Stomach (tissue), 9 donors: ENCODE results near the gene ANXA2R. TPM values are rescaled to one million over a fixed set of nuclear protein-coding genes. Genes with fewer than 3 reads are reported as not detected.
A peak's percentile ranks its signal among the peaks of the same experiment; 100 is the strongest.

Experiments
- DNase-seq, 2 donors: peaks; one replicate each; pipeline versions ENCODE4 v3.0.0 to v3.0.0-alpha.2; 2013 to 2019
- H3K27ac ChIP-seq, 5 donors: fragments of 200-600 bp in 4 of 5; sonication (generic) in 4 of 5; one replicate each; pipeline ENCODE4 v1.5.1; 2013 to 2019; ENCODE audit warnings: mild to moderate bottlenecking in 1 of 5, moderate library complexity in 1 of 5
- H3K27me3 ChIP-seq, 3 donors: fragments of 200-600 bp; sonication (generic); one replicate each; pipeline ENCODE4 v1.5.1; 2017 to 2019; ENCODE audit warnings: mixed run types in 1 of 3
- H3K36me3 ChIP-seq, 4 donors: fragments of 200-600 bp; sonication (generic); 1 replicate in 3 of 4; 2 replicates in 1 of 4; pipeline ENCODE4 v1.5.1; 2016 to 2019
- H3K4me1 ChIP-seq, 4 donors: fragments of 200-600 bp; sonication (generic); one replicate each; pipeline ENCODE4 v1.5.1; 2016 to 2019
- H3K4me3 ChIP-seq, 4 donors: fragments of 200-600 bp; sonication (generic) in 3 of 4; one replicate each; pipeline ENCODE4 v1.5.1; 2016 to 2019; ENCODE audit warnings: mild to moderate bottlenecking in 1 of 4
- H3K9me3 ChIP-seq, 4 donors: fragments of 200-600 bp; sonication (generic); one replicate each; pipeline ENCODE4 v1.5.1; 2016 to 2019
- EP300 ChIP-seq: sonication (generic); formaldehyde crosslinking; IDR thresholded peaks from one replicate; pipeline ENCODE4 v1.6.1; 2017; ENCODE audit warnings: antibody characterized with exemption
- POLR2A ChIP-seq, 4 donors: fragments of 450-650 bp; IDR thresholded peaks; one replicate each; pipeline ENCODE4 v1.6.1; 2016; ENCODE audit warnings: antibody characterized with exemption in 4 of 4, control low read depth in 2 of 4, mild to moderate bottlenecking in 1 of 4, moderate library complexity in 1 of 4
- POLR2AphosphoS5 ChIP-seq, 3 donors: sonication (generic); formaldehyde crosslinking; IDR thresholded peaks; one replicate each; pipeline ENCODE4 v1.6.1; 2016; ENCODE audit warnings: antibody characterized with exemption in 3 of 3
- WGBS, 5 donors: extraction: QIAGEN DNeasy Blood & Tissue Kit in 3 of 5; methylation state at CpG; one replicate each; pipeline versions ENCODE4 v1.1.5 to v1.1.7; 2013 to 2018; 5-methylcytosine and 5-hydroxymethylcytosine counted together
- intact Hi-C: fragments of 100-400 bp; cut with DNase I; formaldehyde crosslinking; loops from one replicate; pipeline ENCODE4 v1.15.1; 2023; ENCODE audit warnings: low total_unique reads
- polyA plus RNA-seq, 3 donors: library from polyadenylated mRNA; stranded (reverse); fragments of 200-250 nt; gene quantifications; one replicate each; pipeline ENCODE4 v1.2.3, GENCODE V29; 2013
- total RNA-seq, 5 donors: library from RNA; depleted of rRNA; stranded (reverse); fragments of >200 nt; gene quantifications; one replicate each; pipeline versions ENCODE4 v1.1.0 to v1.2.3, GENCODE V29; 2014 to 2016
- TF ChIP-seq, protein P1 (sequence below), 7 experiments: fragments of 450-650 bp in 4 of 7; fragments of 200-600 bp in 3 of 7; sonication (generic) in 3 of 7; IDR thresholded peaks; one replicate each; pipeline ENCODE4 v1.5.1; 2016 to 2019; ENCODE audit warnings: antibody characterized with exemption in 7 of 7, control low read depth in 2 of 7, mild to moderate bottlenecking in 1 of 7
- donor health status: healthy with polysubstance abuse.
- donor health status: Bipolar disorder and iron deficiency.
- donor health status: healthy.

ANXA2R gene
- total and polyA plus RNA-seq, 8 donors: 0.76 to 7.5 (median 2.2) TPM; not detected in 1

DNA sequence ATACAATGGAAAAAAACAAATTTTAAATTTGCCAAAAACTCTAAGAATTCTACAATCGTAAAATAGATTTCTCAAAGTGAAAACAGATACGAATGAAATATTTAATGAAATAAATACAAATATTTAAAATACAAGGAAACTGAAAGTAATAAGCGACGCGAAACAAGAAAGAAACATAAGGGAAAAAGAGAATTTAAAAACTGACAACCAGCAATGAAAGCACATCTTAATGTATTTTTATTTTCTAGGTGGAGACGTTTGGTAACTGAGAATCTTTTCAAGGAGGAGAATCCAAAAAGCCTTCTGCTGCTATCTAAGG lies 1.0 kb downstream of the ANXA2R start:
- H3K4me3 ChIP-seq: peak overlapping the region; percentile 57 to 65 (median 64)

DNA sequence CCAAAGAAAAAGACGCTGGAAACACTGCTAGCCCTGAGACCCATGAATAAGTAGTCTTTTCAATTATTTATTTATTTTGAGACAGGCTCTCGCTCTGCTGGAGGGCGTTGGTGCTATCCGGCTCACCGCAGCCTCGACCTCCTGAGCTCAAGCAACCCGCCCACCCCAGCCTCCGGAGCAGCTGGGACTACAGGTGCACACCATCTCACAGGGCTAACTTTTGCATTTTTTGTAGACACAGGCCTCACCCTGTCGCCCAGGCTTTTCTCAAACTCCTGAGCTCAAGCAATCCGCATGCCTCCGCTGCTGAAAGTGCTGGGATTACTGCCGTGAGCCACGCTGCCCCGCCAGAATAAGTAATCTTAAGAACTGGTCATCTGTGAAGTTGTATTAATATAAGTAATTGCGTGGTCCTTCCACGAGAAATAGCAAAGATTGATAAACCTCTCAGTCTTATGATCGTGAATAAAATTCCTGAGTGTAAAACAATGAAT lies 1.6 kb downstream of the ANXA2R start:
- no peaks in the 10 kb centered on the region for H3K36me3 ChIP-seq
- intact Hi-C loops: no loop called here
- 31 to 51% (median 40%) methylated on average over 17 of the region's 17 CpGs for whole genome bisulfite sequencing, 5 donors
- peaks cover 0 to 72% (median 37%) of the 10 kb centered on the region in 4 donors for H3K4me1 ChIP-seq
- peak overlapping the region; percentile 20 to 42 (median 38) for H3K4me3 ChIP-seq
- H3K27ac ChIP-seq: peak overlapping the region; percentile 47 to 96 (median 73)
- peak in 1 of 2 donors; percentile 42 for DNase-seq
- TF ChIP-seq POLR2A (IDR thresholded peaks at IDR 0.05) (no peak), EP300 (no peak), POLR2AphosphoS5 (IDR thresholded peaks at IDR 0.05) (no peak)
- TF ChIP-seq, protein P1, sequence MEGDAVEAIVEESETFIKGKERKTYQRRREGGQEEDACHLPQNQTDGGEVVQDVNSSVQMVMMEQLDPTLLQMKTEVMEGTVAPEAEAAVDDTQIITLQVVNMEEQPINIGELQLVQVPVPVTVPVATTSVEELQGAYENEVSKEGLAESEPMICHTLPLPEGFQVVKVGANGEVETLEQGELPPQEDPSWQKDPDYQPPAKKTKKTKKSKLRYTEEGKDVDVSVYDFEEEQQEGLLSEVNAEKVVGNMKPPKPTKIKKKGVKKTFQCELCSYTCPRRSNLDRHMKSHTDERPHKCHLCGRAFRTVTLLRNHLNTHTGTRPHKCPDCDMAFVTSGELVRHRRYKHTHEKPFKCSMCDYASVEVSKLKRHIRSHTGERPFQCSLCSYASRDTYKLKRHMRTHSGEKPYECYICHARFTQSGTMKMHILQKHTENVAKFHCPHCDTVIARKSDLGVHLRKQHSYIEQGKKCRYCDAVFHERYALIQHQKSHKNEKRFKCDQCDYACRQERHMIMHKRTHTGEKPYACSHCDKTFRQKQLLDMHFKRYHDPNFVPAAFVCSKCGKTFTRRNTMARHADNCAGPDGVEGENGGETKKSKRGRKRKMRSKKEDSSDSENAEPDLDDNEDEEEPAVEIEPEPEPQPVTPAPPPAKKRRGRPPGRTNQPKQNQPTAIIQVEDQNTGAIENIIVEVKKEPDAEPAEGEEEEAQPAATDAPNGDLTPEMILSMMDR (IDR thresholded peaks at IDR 0.05): no peak
- peaks cover 8 to 96% (median 44%) of the 10 kb centered on the region in 3 donors for H3K27me3 ChIP-seq
- H3K9me3 ChIP-seq: peaks cover 0 to 8% (median 3%) of the 10 kb centered on the region in 4 donors

More for the DNA sequence above, 1.0 kb downstream of the ANXA2R start:
- Histone ChIP-seq H3K36me3 (no peaks in the 10 kb centered on the region), H3K4me1 (peaks cover 0 to 69% (median 37%) of the 10 kb centered on the region in 4 donors), H3K9me3 (peaks cover 0 to 8% (median under 1%) of the 10 kb centered on the region in 4 donors), H3K27ac (peak overlapping the region; percentile 65 to 96 (median 91)), H3K27me3 (peaks cover 8 to 92% (median 38%) of the 10 kb centered on the region in 3 donors)
- no peak for DNase-seq
- intact Hi-C loops: no loop called here
- WGBS, 5 donors: 44 to 57% (median 56%) methylated on average over 6 of the region's 6 CpGs
- TF ChIP-seq POLR2A (IDR thresholded peaks at IDR 0.05): no peak

DNA sequence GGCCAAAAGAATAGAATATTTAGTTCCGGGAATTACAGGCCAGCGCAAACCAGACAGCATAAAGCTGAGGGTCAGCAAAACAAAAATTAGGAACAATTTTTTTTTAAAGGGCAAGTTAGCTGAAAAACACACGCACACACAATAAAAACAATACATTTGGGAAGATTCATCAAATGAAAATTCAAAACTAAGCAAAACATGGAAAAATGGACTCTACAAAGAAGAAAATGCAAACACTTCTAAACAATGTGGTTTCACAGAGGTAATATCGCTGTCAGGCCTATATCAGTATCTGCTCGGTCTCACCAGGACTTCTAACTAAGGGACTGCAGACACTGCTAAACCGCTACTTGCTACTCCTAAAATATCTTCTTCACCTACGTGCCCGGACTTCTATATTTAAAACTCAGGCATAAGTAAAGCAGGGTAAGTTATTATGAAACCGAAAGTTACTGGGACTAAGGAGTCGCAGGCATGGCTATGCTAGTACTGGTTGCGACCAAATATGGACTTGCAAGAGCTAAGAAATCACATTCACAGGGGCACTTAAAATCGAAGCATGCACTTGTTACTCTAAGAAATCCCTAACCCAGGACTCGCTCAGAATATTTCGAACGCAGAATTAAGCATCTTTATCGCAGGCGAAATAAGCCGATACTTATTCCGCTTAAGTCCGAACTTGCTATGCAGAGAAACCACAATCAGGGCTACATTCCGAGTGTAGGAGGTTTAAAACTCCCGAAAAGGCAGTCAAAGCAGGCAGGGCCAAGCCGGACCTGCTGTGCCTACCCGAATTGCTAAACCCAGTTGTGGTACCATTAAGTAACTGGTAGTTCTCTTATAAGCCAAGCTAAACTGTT lies 2.3 kb downstream of the ANXA2R start:
- intact Hi-C loops: no loop called here
- Histone ChIP-seq H3K27me3 (peaks cover 8 to 98% (median 45%) of the 10 kb centered on the region in 3 donors), H3K4me3 (peak overlapping the region; percentile 20 to 42 (median 38)), H3K4me1 (peaks cover 0 to 68% (median 32%) of the 10 kb centered on the region in 4 donors), H3K36me3 (no peaks in the 10 kb centered on the region), H3K9me3 (peaks cover 0 to 8% (median 3%) of the 10 kb centered on the region in 4 donors), H3K27ac (peak overlapping the region; percentile 47 to 96 (median 73))
- WGBS, 5 donors: 14 to 26% (median 20%) methylated on average over 24 of the region's 24 CpGs
- TF ChIP-seq, protein P1 (IDR thresholded peaks at IDR 0.05): no peak
- TF ChIP-seq POLR2AphosphoS5 (IDR thresholded peaks at IDR 0.05): no peak
- no peak for TF ChIP-seq POLR2A (IDR thresholded peaks at IDR 0.05)
- TF ChIP-seq EP300: no peak
- DNase-seq: peak in 1 of 2 donors; percentile 79

DNA sequence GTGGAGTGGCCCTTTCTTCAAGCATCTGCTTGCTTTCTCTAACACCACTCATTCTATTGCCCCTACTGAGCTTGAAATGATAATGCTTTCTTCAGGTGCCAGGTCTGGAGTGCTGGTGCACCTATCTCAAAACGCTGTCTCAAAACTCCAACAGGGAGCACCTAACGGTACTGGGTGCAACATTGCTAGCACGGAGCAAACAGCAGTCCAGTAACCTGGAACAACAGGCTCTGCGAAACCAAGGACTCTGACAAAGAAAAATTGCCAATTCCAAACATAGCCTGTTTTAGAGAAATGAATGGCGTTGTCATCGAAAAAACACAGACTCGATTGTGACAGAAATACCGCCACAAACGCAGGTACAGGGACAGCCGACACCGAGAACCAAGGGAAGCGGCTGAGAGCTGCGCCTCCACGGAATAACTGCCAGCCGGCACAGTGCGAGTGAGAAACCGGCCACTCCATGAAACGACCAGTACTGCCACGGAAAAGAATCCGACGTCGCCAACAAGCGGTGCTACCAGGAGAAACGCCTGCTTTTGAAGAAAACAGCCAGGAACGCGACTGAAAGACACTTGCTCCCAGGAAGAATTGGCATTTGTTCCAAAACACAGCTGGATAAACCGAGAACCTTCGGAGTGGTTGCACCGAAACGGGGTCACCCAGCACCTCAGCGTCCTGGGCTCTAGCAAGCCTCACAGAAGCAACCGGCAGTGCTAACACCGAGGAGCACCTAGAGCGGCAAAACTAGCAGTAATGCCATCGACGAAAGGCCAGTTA lies 3.1 kb downstream of the ANXA2R start:
- 22 to 50% (median 34%) methylated on average over 34 to 36 of the region's 36 CpGs for WGBS, 5 donors
- intact Hi-C loops: no loop called here
- peaks cover 8 to 97% (median 45%) of the 10 kb centered on the region in 3 donors for H3K27me3 ChIP-seq
- H3K4me1 ChIP-seq: peaks cover 0 to 59% (median 27%) of the 10 kb centered on the region in 4 donors
- peaks cover 0 to 8% (median 3%) of the 10 kb centered on the region in 4 donors for H3K9me3 ChIP-seq
- no peak for TF ChIP-seq POLR2AphosphoS5 (IDR thresholded peaks at IDR 0.05)
- TF ChIP-seq, protein P1 (IDR thresholded peaks at IDR 0.05): no peak
- TF ChIP-seq POLR2A (IDR thresholded peaks at IDR 0.05): no peak
- H3K36me3 ChIP-seq: no peaks in the 10 kb centered on the region
- H3K27ac ChIP-seq: peak overlapping the region in 4 of 5 donors; percentile 47 to 96 (median 84)
- peak overlapping the region; percentile 20 to 42 (median 38) for H3K4me3 ChIP-seq
- peak in 1 of 2 donors; percentile 46 for DNase-seq
